CD4-positive, alpha-beta T cell treated with Interleukin-6 for 4 hours (primary cell): ENCODE data around the gene PTPRT.

Experiments used
- DNase-seq: peaks from one replicate; pipeline ENCODE4 v3.0.0-alpha.2; 2020; ENCODE audit warnings: mixed read lengths

The PTPRT gene

GRCh38 chr20:42359617-42360016 is 830.1 kb downstream of the PTPRT start:
- no peak for DNase-seq

GRCh38 chr20:42352096-42352495 is 837.6 kb downstream of the PTPRT start:
- no peak for DNase-seq

- DNase-seq, result no peak
These were observed 839.2 kb downstream of the PTPRT start for GRCh38 chr20:42350521-42350920.

GRCh38 chr20:42346189-42347170 is 843.2 kb downstream of the PTPRT start:
- DNase-seq, result no peak

- DNase-seq, result no peak
These were observed 848.1 kb downstream of the PTPRT start for GRCh38 chr20:42341654-42342053.

GRCh38 chr20:42340368-42340767 is 849.3 kb downstream of the PTPRT start:
- DNase-seq, result no peak

- no peak for DNase-seq
These were observed 851.2 kb downstream of the PTPRT start for GRCh38 chr20:42338294-42339201.

GRCh38 chr20:42336576-42336975 is 853.1 kb downstream of the PTPRT start:
- DNase-seq, result no peak

- no peak for DNase-seq
These were observed 870.3 kb downstream of the PTPRT start for GRCh38 chr20:42319252-42320013.

- no peak for DNase-seq
These were observed 876.0 kb downstream of the PTPRT start for GRCh38 chr20:42313704-42314103.

- DNase-seq, result no peak
These were observed 880.7 kb downstream of the PTPRT start for GRCh38 chr20:42309050-42309449.

GRCh38 chr20:42308171-42308570 is 881.5 kb downstream of the PTPRT start:
- no peak for DNase-seq

GRCh38 chr20:42295592-42295991 is 894.1 kb downstream of the PTPRT start:
- DNase-seq, result no peak

GRCh38 chr20:42294976-42295375 is 894.7 kb downstream of the PTPRT start:
- DNase-seq, result no peak

GRCh38 chr20:42281801-42282200 is 907.9 kb downstream of the PTPRT start:
- DNase-seq, result no peak

- DNase-seq, result no peak
These were observed 912.7 kb downstream of the PTPRT start for GRCh38 chr20:42276718-42277602.

GRCh38 chr20:42274986-42275385 is 914.7 kb downstream of the PTPRT start:
- no peak for DNase-seq

- DNase-seq, result no peak
These were observed 917.2 kb downstream of the PTPRT start for GRCh38 chr20:42272516-42272915.

GRCh38 chr20:42270539-42270938 is 919.2 kb downstream of the PTPRT start:
- no peak for DNase-seq

- no peak for DNase-seq
These were observed 921.8 kb downstream of the PTPRT start for GRCh38 chr20:42267793-42268384.

- DNase-seq, result no peak
These were observed 927.9 kb downstream of the PTPRT start for GRCh38 chr20:42261766-42262270.
